ENCODE measurements around the gene PEPD. TPM values are rescaled to one million over a fixed set of nuclear protein-coding genes. Genes with fewer than 3 reads are reported as not detected.

The PEPD gene
- total and polyA plus RNA-seq, 2 donors (not counting 3 experiments of a cell fraction or from before 2014, with no cell fraction given): 73.7 to 126 TPM

DNA sequence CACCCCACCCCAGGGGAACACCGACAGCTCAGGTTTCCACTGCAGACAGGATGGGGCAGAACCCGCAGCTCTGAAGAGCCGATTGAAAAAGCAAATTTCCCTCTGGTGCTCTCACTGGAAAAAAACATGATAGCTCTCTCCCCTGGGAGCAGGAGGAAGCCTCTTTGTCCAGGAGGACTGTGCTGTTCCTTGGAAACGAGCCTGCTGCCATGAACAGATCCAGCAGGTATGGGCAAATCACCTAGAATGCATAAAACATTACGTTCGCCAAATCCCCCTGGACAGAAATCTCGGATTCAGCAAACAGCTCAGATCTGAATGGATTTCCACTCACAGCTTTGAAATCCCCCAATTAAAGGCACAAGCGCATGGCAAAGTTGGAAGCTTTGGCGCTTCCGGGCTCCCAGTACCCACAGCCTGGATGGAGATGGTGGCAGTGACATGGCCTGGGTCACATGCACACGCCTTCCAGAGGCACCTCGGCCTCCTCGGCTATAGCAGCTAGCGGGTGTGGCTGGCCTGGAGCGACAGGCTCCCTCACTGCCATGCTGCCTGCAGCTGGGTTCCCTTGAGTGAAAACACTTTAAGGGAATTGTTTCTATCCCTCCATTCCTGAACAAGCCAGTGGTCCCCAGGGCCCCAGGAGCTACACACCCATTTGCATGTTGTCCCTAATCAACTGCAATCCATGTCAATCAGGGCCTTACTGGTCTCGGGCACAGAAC is 89.0 kb downstream of the PEPD start:
- no peaks in the 10 kb centered on the region for H3K9me3 ChIP-seq (replicated peaks; ENCODE audit: control insufficient read depth, insufficient read depth, low read length)
- dilution Hi-C loops (cut with MboI; ENCODE audit: extremely low pct_ligation_motif_present, low sequenced_read_pairs) (no loop called here), intact Hi-C loops (cut with micrococcal nuclease) (loop anchor here (10.0 kb wide), 2 partner anchors 252 to 562 kb away; no protein-coding TSS in a partner anchor)
- no peak for DNase-seq (ENCODE audit: low read depth, low spot score)
- FAIRE-seq: no peak
- H4K20me1 ChIP-seq (replicated peaks; ENCODE audit: control insufficient read depth, extremely low read depth, insufficient read depth, low read length): no peaks in the 10 kb centered on the region
- H3K27me3 ChIP-seq (ENCODE audit: control insufficient read depth in 2 of 2, insufficient read depth in 2 of 2, low read length in 2 of 2): no peaks in the 10 kb centered on the region
- H3K9me1 ChIP-seq (replicated peaks; ENCODE audit: control insufficient read depth, extremely low read depth, insufficient read depth, low read length): no peaks in the 10 kb centered on the region
- BruUV-seq (replicated peaks): no TSS peak
- no peaks in the 10 kb centered on the region for H3K36me3 ChIP-seq (ENCODE audit: control insufficient read depth in 2 of 2, extremely low read depth in 1 of 2, insufficient read depth in 2 of 2, low read length in 2 of 2)
- ChIA-PET CTCF (interaction anchor here (0.9 to 4.5 kb wide), 9 partner anchors 17 to 664 kb away, joined by 3 to 284 read pairs (median 4); partner anchors contain the start of gene PEPD), POLR2A (no interaction called here)
- H3K79me2 ChIP-seq (ENCODE audit: control insufficient read depth, insufficient read depth, low read length): no peaks in the 10 kb centered on the region
- peaks cover 6% of the 10 kb centered on the region for H3K4me1 ChIP-seq (ENCODE audit: control insufficient read depth, extremely low read depth, insufficient read depth, low read length)
- H3K9ac ChIP-seq (replicated peaks; ENCODE audit: extremely low read depth, insufficient read depth, low read length): no peak overlapping the region
- no peak overlapping the region for H2AFZ ChIP-seq (ENCODE audit: low read depth, low read length)
- H3K4me3 ChIP-seq (replicated peaks in 1 of 3; ENCODE audit: insufficient read depth in 1 of 3, low read depth in 1 of 3, low read length in 3 of 3): no peak overlapping the region
- H3K27ac ChIP-seq (ENCODE audit: insufficient read depth, low read depth, low read length): no peak overlapping the region
- H3K4me2 ChIP-seq (ENCODE audit: insufficient read depth, low read length): no peak overlapping the region
- TF ChIP-seq GATA2 (IDR thresholded peaks at IDR 0.05; ENCODE audit: insufficient read depth, insufficient read length, low read depth, low read length): no peak
- TF ChIP-seq MYC (IDR thresholded peaks at IDR 0.05; ENCODE audit: low read depth, low read length): no peak
- no peak for TF ChIP-seq FOS (IDR thresholded peaks at IDR 0.05; ENCODE audit: borderline replicate concordance, insufficient read depth, low read length)
- TF ChIP-seq, protein P1, sequence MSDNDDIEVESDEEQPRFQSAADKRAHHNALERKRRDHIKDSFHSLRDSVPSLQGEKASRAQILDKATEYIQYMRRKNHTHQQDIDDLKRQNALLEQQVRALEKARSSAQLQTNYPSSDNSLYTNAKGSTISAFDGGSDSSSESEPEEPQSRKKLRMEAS (IDR thresholded peaks at IDR 0.05; ENCODE audit: insufficient read depth, insufficient read length): no peak
- TF ChIP-seq CTCF (IDR thresholded peaks at IDR 0.05; ENCODE audit: extremely low read depth in 1 of 2, insufficient read depth in 1 of 2, low read depth in 1 of 2, low read length in 2 of 2): no peak
- TF ChIP-seq EZH2 (IDR thresholded peaks at IDR 0.05; ENCODE audit: borderline replicate concordance, low read depth, low read length, severe bottlenecking): no peak
- TF ChIP-seq JUN (IDR thresholded peaks at IDR 0.05; ENCODE audit: borderline replicate concordance, insufficient read depth, insufficient read length, low read depth): no peak
- TF ChIP-seq POLR2AphosphoS5 (IDR thresholded peaks at IDR 0.05; ENCODE audit: insufficient read depth, low read depth, low read length): no peak
- TF ChIP-seq POLR2A (IDR thresholded peaks at IDR 0.05; ENCODE audit: low read depth, low read length): no peak
